GM21619 (cell line): Measurements from ENCODE around the gene CHIT1.
"Not testable (repeated sequence)": the region's sequence is repeated elsewhere in the genome, so short reads cannot be mapped to it uniquely, and the experiment has no call there.

ENCODE experiments used
- ATAC-seq: cut with Tn5 transposase; IDR thresholded peaks from one replicate; pipeline ENCODE4 v1.9.1; 2021; ENCODE audit not compliant: unreplicated experiment

The CHIT1 gene

DNA sequence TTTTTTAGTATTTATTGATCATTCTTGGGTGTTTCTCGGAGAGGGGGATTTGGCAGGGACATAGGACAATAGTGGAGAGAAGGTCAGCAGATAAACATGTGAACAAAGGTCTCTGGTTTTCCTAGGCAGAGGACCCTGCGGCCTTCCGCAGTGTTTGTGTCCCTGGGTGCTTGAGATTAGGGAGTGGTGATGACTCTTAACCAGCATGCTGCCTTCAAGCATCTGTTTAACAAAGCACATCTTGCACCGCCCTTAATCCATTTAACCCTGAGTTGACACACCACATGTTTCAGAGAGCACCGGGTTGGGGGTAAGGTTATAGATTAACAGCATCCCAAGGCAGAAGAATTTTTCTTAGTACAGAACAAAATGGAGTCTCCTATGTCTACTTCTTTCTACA is 36.7 kb upstream of the CHIT1 start:
- ATAC-seq: not testable (repeated sequence)

DNA sequence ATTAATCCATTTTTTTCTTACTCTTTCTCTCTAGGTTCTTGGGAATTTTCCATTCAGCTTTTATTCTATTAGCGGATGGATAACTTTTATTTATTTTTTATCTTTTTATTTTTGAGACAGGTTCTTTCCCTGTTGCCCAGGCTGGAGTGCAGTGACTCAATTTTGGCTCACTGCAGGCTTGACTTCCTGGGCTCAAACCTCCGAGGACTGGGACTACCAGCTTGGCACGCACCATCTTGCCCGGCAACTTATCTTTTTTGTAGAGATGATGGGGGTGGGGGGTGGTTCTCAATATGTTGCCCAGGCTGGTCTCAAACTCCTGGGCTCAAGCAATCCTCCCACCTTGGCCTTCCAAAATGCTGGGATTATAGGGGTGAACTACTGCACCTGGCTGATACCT is 36.1 kb upstream of the CHIT1 start:
- no peak for ATAC-seq

DNA sequence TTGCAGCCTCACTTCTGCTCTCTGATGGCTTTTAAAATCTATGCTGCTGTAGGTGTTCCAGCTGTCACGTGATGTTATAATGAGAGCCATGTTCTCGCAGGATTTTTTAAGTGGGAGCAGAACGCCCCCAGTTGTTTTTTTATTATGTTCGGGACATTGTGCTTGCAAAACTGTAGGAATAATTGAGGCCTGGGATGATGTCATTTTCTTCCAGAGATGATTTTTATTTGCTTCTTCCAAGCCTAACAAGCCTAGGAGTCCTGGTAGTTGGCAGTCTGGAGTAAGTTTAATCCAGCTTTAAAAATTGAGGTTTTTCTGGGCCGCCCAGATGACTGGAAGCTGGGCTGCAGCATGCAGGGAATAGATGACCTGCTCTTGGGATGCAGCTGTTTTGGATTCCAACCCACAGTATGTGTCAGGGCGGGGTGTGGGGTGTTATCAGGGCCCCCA is 34.6 kb upstream of the CHIT1 start:
- ATAC-seq: no peak

DNA sequence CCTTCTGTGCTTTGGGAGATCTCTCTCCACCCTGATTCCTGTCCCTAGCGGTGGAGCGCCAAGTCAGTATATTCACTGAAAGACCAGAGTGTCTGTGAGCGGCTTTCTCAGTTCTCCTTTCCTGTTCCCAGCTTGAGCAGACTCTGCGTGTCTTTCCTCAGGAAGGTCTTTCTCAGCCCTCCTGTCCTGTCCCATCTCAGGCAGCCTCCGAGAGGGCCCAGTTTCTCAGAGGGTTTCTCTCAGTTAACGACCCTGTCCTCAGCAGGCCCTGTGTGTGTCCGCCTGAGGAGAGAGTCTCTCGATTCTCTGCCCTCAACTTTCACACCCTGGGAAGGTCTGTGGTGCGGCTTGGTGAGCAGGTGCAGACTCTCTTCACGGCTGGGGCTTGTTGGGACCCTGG is 34.0 kb upstream of the CHIT1 start:
- ATAC-seq: no peak

DNA sequence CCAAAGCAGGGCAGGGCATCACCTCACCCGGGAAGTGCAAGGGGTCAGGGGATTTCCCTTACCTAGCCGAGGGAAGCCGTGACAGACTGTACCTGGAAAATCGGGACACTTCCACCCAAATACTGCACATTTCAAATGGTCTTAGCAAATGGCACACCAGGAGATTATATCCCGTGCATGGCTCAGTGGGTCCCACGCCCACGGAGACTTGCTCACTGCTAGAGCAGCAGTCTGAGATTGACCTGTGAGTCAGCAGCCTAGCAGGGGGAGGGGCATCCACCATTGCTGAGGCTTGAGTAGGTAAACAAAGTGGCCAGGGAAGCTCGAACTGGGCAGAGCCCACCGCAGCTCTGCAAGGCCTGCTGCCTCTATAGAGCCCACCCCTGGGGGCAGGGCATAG is 27.2 kb upstream of the CHIT1 start:
- ATAC-seq: not testable (repeated sequence)

DNA sequence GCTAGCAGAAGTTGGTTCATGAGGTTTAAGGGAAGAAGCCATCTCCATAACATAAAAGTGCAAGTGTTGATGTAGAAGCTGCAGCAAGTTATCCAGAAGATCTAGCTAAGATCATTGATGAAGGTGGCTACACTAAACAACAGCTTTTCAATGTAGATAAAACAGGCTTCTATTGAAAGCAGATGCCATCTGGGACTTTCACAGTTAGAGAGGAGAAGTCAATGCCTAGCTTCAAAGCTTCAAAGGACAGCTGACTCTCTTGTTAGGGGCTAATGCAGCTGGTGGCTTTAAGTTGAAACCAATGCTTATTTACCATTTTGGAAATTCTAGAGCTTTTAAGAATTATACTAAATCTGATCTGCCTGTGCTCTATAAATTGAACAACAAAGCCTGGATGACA is 25.3 kb upstream of the CHIT1 start:
- not testable (repeated sequence) for ATAC-seq

DNA sequence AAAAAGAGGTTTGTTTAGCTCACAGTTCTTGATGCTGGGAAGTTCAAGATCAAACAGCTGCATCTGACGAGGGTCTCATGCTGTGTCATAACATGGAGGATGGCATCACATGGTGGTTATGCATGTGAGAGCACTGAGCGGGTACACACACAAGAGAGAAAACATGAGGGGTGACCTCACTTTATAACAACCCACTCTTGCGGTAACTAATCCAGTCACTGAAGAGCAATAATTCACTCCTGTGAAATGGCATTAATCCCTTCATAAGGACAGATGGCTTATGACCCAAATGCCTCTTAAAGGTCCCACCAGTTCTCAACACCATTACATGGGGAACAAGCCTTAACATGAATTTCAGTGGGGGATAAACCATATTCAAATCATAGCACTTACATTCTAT is 23.2 kb upstream of the CHIT1 start:
- ATAC-seq: no peak

DNA sequence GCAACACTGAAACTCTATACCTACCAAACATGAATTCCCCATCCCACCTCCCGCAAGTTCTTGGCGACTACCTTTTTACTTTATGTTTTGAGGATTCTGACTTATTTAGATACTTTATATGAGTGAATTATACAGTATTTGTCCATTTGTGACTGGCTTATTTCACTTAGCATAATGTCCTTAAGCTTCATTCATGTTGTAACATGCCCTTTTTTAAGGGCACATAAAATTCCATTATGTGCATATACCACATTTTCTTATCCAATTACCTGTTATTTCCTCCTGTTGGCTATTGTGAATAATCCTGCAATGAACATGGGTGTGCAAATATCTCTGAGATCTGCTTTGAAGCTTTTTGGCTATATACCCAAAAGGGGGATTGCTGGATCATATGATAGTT is 22.0 kb upstream of the CHIT1 start:
- no peak for ATAC-seq

DNA sequence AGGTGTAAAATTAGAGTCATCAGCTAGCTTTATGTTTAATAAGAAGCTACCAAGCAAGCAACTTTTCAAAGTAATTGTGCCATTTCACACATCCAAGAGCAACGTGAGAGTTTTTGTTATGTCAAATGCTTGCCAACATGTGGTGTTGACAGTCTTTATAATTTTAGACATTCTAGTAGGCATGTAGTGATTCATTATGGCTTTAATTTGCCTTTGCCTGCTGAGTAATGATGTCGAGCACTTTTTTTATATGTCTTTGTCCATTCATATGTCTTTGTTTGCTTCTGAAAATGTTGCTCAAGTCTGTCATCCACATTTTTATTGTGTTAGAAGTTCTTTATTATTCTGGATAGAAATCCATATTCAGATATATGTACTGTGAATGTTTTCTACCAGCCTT is 21.4 kb upstream of the CHIT1 start:
- no peak for ATAC-seq

DNA sequence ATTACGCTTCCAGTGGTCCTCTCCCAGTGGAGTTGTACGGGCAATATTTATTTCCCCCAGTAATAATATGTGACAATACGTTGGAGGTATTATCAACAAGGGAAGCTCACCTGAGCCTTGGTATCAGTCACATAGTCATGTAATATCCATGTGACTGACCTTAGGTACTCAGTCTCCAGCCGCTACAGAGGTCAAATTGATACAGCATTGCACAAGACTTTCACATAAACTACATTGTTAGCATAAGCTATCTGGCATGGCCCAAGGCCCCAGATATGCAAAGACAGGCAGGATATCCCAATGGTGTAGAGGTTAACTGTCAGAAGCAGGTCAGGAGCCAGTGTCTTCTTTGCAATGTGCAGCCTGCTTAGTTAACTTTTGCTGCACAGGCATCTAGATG is 15.3 kb upstream of the CHIT1 start:
- ATAC-seq: no peak

DNA sequence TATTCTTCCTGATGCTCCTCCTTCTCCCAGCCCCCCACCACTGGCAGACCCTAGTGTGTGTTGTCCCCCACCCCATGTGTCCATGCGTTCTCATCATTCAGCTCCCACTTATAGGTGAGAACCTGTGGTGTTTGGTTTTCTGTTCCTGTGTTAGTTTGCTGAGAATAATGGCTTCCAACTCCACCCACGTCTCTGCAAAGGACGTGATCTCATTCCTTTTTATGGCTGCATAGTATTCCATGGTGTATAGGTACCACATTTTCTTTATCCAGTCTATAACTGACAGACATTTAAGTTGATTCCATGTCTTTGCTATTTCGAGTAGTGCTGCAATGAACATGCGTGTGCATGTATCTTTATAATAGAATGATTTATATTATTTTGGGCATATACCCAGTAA is 12.2 kb upstream of the CHIT1 start:
- ATAC-seq: not testable (repeated sequence)

DNA sequence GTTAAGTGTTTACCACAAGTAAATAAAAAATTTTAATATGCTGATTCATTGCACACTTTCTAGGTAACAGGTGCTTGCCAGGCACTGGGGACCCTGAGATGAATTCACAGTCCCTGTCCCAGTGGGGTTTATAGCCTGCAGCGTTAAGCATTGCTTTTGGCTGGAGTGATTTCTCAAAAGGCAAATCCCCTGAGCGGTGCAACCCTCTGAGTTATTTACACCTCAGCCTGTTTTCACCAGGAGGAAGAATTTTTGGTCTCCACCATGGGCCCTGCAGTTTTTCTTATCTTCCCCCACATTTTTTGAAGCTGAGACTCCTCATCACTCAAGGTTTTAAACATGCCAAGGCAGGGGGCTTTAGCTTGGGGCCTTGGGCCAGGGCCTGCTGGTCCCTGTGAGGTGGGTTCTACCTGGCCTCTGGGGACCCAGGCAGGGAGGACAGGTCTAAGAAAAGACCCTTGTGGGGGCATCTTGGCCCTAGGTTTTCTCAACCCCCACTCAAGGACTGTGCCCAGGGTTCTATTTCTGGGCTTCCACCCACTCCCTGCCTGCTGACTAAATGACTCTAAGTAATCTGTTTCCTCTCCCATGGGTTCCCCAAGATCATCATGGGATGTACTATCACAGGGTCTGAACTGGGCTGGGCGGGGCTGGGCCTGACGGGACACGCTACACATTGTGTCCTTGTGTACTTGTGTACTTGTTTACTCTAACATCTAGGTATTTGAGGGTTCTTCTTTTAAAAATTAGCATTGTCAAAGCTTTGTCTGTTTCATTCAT is 10.2 kb upstream of the CHIT1 start:
- ATAC-seq: no peak

DNA sequence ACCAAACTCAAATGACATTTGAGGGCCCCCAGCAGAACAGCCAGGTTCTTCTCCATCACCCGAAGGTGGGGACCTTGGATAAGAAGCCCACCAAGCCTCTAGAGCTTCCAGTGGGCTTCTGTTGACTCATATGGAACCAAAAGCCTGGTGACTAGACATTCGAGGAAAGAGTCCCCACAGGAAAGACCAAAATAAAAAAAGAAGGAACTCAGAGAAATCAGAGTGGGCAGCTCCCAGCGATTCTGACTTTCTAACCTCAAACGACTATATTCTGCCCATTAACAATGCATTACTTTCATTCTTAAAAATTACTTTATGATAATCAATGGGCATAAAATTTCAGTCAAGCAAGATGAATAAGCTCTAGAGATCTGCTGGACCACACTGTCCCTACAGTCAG is 9.6 kb upstream of the CHIT1 start:
- ATAC-seq: no peak

DNA sequence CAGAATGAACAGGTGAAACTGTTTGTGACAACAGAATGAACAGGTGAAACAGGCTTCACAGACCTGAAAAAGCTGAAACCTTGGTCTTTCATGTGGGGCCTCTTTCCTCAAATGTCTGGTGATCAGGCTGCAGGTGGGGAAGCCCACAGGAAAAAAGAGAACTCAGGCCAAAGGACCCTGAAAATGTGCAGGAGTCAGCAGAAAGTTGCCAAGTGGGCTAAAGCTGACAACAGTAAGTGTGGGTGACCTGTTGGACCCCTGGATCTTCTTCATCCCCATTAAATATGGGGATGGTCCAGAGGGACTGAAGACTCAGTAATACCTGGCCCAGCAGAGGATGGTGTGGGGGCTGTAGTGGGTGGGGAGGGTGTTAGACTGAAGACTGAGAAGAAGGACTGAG is 9.1 kb upstream of the CHIT1 start:
- no peak for ATAC-seq

DNA sequence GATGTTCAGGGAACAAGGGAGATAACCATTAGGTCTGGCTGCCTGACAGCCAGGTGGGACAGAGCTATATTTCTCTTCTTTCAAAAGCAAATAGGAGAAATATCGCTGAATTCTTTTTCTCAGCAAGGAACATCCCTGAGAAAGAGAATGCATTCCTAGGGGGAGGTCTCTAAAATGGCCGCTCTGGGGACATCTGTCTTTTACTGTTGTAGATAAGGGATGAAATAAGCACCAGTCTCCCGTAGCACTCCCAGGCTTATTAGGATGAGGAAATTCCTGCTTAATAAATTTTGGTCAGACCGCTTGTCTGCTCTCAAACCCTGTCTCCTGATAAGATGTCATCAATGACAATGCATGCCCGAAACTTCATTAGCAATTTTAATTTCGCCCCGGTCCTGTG is 5.4 kb upstream of the CHIT1 start:
- ATAC-seq: not testable (repeated sequence)

DNA sequence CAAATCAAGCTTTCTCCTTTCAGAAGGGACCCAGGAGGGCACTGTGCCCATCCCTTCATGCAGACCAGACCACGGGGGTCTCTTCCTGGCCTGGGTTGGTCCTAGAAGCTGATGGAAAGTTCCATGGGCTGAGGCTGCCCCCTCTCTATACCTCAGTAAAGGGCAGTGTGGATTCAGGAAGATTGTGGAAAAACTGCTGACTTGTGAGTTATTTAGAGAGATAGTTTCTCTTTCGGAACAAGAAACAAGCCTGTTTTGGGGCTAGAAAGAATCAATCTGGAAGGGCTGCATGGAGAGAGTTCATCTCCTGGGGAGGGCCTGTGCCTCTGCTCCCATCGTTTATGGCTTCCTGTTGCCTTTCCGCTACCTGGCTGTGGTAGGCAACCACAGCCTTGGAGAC is 803 bp downstream of the CHIT1 start:
- ATAC-seq: no peak

DNA sequence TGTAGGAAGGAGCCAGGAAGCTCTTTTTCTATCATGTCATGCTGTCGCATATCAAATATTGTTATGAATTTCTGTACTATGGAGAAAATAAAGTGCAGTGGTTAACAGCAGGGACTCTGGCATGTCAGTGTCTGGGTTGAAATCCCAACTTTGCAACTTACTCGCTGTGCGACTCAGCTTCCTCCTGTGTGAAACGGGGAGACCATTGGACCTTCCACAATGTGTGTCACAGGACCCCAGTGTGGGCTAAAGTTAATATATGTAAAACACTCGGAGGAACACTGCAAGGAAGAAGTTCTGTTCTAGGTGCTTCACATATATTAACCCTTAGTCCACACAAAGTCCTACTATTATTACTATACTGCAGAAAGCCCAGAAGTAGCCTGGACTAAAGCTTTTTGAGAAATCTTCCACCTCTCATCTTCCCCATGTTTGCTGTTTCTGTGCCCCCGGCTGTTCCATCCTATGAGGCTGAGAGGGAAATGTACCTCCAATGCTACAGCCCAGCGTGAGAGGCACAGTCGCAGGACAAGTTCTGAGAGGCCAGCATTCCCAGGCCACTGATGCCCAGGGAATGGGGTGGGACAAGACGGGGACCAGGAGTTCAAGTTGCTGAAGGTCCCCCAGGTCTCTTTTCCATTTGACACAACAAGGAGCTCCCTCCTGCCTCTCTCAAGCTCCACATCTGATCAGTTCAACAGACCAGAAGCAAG is 1.9 kb downstream of the CHIT1 start:
- ATAC-seq: no peak

DNA sequence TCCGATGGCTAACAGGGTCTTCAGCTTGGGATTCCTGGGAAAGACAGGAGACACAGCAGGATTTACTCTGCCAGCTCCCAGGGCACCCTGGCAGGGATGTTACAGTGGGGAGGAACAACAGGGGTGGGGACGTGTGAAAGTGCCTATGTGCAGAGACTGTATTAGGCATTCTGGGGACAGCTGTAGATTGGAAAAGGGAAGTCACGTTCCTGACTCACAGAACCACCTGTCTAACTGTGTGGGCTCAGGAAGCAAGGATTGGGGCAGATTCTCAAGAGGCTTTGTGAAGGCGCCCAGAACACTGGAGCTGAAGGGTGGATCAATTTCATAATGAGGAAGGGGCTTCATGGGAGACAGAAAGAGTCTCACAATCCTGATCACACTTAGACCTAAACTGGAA is 4.4 kb downstream of the CHIT1 start:
- ATAC-seq: no peak

DNA sequence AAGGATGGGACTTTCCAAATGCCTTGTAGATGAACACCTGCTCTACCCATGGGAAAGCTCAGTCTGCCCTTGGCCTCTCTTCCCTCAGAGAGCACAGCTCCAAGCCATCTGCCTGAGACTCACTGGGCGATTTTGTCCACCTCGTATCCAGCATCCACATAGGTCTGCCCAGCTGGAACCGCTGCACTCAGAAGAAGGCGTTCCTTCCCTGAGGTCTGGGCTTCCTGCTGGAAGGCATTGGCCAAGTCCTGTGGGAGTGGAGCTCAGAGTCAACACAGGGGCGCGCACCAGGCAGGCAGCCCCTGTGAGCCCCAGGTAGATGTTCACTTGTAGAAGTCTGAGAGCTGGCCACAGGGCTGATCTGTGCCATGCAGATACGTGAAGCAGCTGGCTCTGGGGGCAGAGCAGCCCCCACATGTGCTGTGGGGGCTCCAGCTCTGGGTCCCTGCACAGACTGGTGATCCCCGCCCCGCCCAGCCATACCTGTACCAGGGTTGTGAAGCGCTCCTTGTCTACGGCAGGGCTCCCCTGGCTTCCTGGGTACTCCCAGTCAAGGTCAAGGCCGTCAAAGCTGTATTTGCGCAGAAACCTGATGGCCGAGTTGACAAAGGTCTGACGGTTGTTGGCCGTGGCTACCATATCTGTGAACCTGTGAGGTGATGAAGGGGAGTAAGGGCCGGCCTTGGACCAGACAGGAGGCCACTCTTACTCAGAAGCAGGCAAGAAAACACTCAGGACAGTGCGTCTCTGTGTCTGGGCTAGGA is 6.3 kb downstream of the CHIT1 start:
- no peak for ATAC-seq

DNA sequence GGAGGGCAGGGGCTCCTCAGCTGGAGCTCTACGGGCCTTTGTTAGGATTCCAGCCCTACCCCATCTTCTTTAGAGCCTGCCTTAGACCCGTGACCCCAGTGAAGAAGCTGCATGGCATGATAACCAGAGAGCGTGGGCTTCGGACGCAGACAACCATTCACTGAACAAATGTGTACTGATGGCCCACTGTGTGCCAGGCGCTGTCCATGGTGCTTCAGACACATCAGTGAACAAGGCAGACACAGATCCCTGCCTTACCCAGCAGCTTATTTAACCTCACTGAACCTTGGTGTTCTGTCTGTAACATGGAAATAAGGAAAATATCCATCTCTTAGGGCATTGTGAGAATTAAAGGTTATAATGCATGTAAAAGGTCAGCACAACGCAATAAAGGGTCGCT is 9.5 kb downstream of the CHIT1 start:
- no peak for ATAC-seq

DNA sequence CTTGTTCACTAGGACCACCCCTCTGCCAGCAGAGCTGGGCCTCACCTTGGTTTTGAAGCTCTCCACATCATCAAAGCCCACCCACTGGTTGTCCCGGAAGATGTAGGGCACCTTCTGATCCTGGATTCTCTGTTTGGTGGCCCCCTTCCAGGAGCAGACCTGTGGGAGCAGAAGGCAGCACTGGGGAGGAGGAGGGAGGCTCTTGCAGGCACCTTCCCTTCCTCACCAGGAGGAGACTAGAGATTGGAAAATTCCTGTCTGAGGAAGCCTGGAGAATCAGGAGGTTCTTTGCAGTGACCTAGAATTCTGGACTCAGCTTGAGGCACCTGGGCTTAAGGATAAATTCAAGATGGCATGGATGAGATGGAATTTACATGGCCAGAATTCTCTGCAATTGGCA is 10.3 kb downstream of the CHIT1 start:
- no peak for ATAC-seq

DNA sequence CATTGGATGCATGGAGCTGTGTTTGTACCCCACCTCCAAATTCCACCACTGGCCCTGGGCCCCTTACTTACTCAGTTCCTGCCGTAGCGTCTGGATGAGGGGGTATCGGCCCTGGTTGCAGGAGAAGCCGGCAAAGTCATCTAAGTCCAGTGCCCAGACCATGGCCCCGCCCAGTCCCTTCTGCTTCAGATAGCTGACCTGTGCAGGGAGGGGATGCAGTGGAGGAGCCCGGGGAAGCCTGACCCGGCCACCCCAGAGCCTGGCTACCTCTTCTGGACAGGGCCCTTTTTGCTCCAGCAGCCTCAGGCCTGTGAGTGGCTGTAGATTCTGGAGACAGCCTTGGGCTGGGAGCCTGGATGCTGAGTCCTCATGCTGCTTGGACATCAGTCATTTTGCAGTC is 11.8 kb downstream of the CHIT1 start:
- no peak for ATAC-seq
